Brain microvascular endothelial cell (primary cell): ENCODE results near the gene SLCO4A1.

Experiments
- DNase-seq: peaks from one replicate; pipeline ENCODE4 v3.0.0-alpha.2; 2020
- H3K27ac ChIP-seq: fragments of 250-450 bp; sonication (Bioruptor Pico); 2 replicates; pipeline ENCODE4 v1.5.1; 2020; ENCODE audit warnings: mild to moderate bottlenecking, moderate library complexity
- H3K27me3 ChIP-seq: fragments of 250-450 bp; sonication (Bioruptor Pico); replicated peaks from 2 replicates; pipeline ENCODE4 v1.5.1; 2020; ENCODE audit warnings: mild to moderate bottlenecking
- H3K36me3 ChIP-seq: fragments of 250-450 bp; sonication (Bioruptor Pico); replicated peaks from 2 replicates; pipeline ENCODE4 v1.5.1; 2020; ENCODE audit warnings: mild to moderate bottlenecking
- H3K4me3 ChIP-seq: 2 replicates; pipeline ENCODE4 v1.5.1; 2011; ENCODE audit warnings: low read depth, mild to moderate bottlenecking, control low read depth, low read length, moderate library complexity
- in situ Hi-C: cut with HindIII; loops from 2 replicates; pipeline ENCODE4 v1.10.0; 2017; ENCODE audit warnings: low sequenced_read_pairs, low pct_ligation_motif_present
- TF ChIP-seq, protein P1 (sequence below): IDR thresholded peaks from 2 replicates; pipeline ENCODE4 v1.5.1; 2011; ENCODE audit warnings: low read depth, mild to moderate bottlenecking, moderate library complexity, low read length, control low read depth, inconsistent platforms; ENCODE audit errors: missing control alignments

Gene SLCO4A1, protein sequence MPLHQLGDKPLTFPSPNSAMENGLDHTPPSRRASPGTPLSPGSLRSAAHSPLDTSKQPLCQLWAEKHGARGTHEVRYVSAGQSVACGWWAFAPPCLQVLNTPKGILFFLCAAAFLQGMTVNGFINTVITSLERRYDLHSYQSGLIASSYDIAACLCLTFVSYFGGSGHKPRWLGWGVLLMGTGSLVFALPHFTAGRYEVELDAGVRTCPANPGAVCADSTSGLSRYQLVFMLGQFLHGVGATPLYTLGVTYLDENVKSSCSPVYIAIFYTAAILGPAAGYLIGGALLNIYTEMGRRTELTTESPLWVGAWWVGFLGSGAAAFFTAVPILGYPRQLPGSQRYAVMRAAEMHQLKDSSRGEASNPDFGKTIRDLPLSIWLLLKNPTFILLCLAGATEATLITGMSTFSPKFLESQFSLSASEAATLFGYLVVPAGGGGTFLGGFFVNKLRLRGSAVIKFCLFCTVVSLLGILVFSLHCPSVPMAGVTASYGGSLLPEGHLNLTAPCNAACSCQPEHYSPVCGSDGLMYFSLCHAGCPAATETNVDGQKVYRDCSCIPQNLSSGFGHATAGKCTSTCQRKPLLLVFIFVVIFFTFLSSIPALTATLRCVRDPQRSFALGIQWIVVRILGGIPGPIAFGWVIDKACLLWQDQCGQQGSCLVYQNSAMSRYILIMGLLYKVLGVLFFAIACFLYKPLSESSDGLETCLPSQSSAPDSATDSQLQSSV

DNA sequence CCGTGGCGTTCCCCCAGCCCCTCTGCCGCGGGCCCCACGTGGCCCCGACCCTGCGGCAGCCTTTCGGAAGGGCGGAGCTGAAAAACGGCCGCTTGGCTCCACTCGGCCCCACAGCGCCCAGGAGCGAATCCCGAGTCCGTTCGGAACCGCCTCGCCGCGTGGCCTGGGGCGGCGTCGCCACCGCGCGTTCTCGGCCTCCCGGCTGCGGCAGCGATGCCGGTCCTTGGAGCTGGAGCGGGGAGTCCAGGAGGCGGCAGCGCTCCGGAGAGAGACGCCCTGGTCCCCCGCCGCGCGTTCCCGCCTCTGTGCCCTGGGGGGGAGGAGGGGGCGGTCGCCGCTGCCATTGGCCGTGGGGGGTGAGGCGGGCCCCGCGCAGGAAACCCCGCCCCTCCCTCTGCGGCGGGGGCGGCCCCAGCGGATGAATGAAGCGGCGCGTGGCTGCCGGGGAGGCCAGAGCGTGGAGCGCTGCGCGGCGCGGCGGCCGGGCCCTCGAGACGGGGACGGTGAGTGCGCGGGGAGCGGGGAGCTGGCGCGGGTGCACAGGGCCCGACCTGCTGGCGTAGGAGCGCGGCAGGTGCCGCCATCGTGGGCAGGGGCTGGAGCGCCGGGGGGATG, at the start of gene SLCO4A1:
Gene SLCO4A1 (plus strand): TSS at position 453 of the 615 bp plus-strand sequence. CDS start 13,952 bp downstream, outside the sequence.
- Histone ChIP-seq H3K36me3 (no peaks in the 10 kb centered on the region), H3K27ac (no peak within 1 kb of the TSS), H3K27me3 (peaks cover 44% of the 10 kb centered on the region), H3K4me3 (no peak within 1 kb of the TSS)
- in situ Hi-C loops: no loop called here
- TF ChIP-seq, protein P1, sequence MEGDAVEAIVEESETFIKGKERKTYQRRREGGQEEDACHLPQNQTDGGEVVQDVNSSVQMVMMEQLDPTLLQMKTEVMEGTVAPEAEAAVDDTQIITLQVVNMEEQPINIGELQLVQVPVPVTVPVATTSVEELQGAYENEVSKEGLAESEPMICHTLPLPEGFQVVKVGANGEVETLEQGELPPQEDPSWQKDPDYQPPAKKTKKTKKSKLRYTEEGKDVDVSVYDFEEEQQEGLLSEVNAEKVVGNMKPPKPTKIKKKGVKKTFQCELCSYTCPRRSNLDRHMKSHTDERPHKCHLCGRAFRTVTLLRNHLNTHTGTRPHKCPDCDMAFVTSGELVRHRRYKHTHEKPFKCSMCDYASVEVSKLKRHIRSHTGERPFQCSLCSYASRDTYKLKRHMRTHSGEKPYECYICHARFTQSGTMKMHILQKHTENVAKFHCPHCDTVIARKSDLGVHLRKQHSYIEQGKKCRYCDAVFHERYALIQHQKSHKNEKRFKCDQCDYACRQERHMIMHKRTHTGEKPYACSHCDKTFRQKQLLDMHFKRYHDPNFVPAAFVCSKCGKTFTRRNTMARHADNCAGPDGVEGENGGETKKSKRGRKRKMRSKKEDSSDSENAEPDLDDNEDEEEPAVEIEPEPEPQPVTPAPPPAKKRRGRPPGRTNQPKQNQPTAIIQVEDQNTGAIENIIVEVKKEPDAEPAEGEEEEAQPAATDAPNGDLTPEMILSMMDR: no peak
- DNase-seq: no peak

DNA sequence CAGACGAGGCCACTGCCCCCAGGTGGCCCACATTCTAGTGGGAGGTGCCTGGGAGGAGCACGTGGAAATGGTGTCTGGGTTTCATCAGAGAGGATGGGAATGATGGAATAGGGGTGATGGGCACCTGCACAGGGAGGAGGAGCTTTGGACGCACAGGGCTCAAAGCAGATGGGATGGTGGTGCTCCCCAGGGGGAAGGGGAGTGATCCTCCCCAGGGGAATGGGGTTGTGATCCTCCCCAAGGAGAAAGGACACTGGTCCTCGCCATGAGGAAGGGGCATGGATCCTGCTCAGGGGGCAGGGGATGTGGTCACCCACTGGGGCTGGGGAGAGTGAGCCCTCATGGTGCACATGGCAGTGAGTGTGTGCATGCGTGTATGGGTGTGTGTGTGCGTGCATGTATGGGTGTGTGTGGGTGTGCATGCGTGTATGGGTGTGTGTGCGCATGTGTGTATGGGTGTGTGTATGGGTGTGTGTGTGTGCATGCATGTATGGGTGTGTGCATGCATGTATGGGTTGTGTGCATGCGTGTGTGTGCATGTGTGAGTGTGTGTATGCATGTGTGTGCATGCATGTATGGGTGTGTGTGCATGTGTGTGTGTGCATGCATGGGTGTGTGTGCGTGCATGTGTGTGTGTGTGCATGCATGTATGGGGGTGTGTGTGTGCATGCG, 49.7 kb upstream of the SLCO4A1 start:
- TF ChIP-seq, protein P1: no peak
- no peak overlapping the region for H3K27ac ChIP-seq
- H3K36me3 ChIP-seq: no peaks in the 10 kb centered on the region

DNA sequence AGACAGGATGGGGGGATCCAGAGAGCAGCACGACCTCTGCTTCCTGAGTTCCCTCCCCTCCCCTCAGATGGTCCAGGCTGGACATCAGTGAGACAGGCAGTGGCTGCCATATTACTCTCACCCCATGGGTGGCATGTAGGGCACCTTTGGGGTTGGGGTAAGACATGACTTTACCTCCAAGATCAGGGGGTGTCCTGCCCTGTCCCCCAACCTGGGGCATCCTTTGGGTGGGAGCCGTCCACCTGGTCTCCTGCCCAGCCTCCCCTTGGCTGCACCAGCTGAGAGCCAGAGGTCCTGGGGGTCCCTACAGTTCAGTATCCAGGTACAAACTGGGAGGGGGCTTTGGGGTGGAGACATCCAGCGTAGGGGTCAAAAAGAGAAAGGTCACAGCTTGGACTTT, 48.7 kb upstream of the SLCO4A1 start:
- no peak overlapping the region for H3K27ac ChIP-seq
- no peaks in the 10 kb centered on the region for H3K36me3 ChIP-seq
- no peak for DNase-seq
- TF ChIP-seq, protein P1: no peak
- H3K4me3 ChIP-seq: no peak overlapping the region
- in situ Hi-C loops: no loop called here
- peaks cover 4% of the 10 kb centered on the region for H3K27me3 ChIP-seq

More for the DNA sequence above, 49.7 kb upstream of the SLCO4A1 start:
- Histone ChIP-seq H3K27me3 (peaks cover 9% of the 10 kb centered on the region), H3K4me3 (no peak overlapping the region)
- DNase-seq: no peak
- in situ Hi-C loops: no loop called here

DNA sequence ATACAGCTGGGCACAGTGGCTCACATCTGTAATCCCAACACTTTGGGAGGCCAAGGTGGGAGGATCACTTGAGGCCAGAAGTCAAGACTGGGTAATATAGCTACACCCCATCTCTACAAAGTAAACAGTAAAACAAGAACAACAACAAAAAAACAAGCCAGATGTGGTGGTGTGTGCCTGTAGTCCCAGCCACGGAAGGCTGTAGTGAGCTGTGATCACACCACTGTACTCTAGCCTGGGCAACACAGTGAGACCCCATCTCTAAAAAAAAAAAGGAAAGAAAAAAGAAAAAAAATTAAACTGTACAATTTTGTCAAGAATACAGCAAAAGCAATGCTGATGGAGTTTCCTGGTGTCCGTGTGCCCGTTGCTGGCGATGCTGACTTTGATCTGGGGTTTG, 47.2 kb upstream of the SLCO4A1 start:
- in situ Hi-C loops: no loop called here
- no peak for DNase-seq
- no peak overlapping the region for H3K4me3 ChIP-seq
- H3K27ac ChIP-seq: no peak overlapping the region
- no peaks in the 10 kb centered on the region for H3K36me3 ChIP-seq
- H3K27me3 ChIP-seq: peaks cover 3% of the 10 kb centered on the region
- TF ChIP-seq, protein P1: no peak

DNA sequence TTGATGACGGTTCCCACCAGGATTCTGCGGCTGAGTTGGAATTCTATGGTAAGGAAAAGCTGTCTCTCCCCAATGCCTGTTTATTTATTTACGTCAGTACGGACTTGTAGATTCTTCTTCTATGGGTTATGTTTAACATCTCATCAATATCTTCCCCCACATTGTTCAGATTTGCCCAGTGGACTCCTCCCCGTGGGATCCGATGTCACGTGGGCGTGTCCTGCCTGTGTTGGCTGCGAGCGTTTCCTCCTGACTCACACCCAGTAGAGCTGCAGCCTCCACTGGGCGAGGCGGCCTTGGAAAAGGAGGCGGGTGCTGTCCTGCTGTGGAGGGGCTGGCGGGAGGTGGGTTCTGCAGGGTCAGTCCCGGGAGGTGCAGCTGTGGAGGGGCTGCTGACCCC, 46.8 kb upstream of the SLCO4A1 start:
- peak; percentile 33 for DNase-seq
- TF ChIP-seq, protein P1: no peak
- in situ Hi-C loops: no loop called here
- H3K36me3 ChIP-seq: no peaks in the 10 kb centered on the region
- peaks cover 3% of the 10 kb centered on the region for H3K27me3 ChIP-seq
- no peak overlapping the region for H3K27ac ChIP-seq
- H3K4me3 ChIP-seq: no peak overlapping the region
